Measurements from ENCODE around the gene UVSSA.
"Not testable (repeated sequence)": the region's sequence is repeated elsewhere in the genome, so short reads cannot be mapped to it uniquely, and the experiment has no call there.

The UVSSA gene

DNA sequence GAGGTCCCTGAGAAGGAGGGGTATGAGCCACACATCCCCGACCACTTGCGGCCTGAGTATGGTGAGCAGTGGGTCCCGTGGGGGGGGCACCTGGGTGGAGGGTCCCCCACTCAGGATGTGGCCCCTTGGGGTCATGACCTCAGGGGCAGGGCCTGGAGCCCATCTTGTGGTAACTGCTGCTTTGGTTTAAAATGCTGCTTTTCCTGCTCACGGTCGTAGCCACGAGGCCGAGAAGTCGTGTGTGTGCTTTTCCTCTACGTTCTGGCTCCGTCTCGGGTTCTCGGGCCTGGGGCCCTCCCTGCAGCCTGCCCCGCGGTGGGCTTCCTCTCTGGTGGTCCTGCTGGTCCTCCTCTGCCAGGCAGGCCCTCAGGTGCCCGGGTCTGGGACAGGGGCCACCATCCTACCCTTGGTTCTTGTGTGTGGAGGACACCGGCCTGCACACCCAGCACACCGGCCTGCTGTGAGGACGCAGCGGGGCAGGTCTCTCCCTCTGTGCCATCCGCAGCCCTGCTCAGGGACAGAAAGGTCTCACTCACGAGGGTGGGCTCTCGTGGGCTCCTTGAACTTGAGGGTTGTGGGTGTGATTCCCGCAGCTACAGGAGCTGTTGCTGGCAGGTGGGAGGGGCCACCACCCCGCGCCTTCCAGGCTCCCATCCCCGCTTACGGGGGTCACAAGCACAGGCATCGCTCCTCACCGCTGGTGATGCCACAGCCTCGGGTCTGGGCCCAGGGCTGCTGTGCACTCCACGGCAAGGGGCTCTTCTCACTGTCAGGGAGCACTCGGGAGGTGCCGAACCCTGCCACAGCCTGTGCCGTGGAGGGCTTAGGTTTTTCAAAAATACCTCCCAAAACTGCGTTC is 19.6 kb downstream of the UVSSA start:
- no peak for DNase-seq

DNA sequence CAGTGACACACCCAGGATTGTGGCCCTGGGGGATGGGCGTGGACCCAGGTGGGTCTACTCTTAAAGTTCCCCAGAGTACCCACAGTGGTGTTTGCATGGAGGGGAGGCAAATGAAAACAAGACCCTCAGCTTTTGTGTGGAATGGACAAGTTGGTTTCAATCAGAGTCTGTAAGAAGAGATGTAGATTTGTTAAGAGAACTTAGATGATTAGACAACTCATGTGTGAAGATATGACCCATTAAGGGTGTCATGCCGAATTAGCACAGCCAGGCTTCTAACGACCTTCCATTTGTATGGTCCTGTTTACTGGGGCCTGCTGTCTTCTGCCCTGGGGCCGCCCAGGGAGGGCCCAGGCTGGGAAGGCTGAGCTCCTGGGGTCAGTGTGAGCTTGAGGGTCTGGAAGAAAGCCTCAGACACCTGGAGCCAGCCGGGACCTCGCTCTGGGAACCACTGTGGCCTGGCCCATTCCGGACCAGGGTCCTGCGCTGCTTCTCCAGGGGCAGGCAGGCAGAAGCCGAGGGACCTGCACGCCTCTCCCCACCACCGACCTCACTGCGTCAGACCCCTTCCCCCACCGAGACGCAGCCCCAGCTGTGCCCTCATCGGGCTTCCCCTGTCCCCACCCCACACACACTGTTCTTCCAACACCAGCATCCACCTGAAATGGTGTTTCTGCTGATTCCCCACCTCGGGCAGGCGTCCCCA is 20.4 kb downstream of the UVSSA start:
- no peak for DNase-seq

DNA sequence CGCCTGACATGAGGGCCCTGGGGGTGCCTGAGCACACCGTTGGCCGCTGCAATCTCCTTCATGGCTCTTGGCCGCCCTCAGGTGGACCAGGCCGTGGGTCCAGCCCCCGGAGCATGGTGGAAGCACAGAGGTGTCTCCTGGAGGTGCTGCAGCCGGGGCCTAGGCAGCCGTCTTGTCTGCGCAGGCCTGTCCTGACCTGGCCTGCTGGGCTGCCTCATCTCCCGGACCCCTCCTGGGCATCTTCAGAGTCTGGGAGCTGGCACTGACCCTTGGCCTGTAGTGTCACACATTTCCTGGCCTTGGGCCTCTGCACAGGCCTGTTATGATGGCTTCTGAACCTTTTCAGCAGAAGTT is 20.9 kb downstream of the UVSSA start:
- DNase-seq: no peak

DNA sequence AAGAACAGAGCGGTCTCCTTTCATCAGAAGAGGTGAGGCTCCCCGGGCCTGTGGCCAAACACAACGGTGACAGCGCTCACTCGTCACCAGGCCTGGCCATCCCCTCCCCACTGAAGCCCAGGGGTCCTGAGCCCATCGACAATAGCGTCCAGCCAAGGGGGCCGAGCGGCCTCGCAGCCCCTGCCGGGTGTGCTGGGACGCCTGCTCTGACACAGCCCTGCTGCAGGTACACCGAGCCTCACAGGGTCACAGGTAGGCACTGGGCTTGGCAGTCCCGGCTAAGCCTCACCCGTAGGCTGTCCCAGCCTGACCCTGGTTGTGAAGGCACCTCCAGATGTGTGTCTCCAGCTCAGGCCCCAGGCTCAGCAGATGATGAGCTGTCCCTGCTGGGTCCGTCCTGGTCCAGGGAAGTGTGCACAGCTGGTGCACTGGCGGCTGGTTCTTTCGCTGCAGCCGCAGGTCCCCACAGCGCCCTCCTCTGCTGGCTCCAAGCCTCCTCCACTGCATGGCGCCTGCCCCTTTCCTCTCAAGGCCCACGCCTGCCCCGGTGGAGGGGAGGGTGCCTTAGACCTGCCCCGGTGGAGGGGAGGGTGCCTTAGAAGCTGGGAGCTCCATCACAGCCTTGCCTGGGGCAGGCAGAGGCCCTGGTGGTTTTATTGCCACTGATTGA is 21.5 kb downstream of the UVSSA start:
- no peak for DNase-seq

DNA sequence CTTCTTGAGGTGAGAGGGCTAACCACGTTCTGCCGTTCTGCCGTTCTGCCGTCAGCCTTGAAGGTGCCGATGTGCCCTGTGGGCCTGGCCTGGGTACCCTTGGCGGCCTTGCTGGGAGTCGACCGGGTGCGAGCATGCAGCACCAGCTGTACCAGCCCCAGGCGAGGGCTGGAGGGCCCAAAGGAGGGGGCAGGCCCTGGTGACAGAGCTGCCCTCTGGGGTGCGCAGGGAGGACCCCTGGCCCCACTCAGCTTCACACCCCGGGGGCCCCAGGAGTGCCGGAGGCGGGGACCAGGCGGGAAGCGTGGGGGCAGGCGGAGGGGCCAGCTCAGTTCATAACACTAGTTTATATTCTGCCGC is 22.1 kb downstream of the UVSSA start:
- DNase-seq: no peak

DNA sequence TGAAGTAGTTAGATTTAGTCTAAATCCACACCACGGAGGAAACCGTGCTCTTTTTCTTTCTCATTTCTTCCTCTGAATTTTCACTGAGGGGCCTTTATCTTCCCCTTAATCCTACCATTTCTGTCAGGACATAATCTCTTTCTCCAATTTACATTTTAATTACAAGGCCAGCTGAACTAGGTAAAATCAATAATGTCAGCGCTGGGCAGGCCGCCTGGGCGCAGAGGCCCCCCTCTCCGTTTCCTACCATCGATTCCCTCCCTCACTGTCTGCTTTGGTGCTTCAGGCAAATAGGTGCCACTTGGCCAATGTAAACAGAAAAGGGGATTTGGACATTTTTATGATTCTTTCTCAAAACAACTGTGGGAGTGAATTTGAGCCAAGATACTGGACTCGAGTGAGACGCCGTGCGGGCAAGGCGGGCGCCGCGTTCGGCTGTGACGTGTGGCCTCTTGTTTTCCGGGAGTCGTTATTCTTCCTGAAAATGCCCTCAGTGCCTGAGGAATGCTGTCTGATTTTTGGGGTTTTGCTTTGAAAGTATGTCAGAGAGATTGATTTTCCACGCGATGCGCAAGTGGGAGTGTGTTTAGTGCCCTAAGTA is 22.6 kb downstream of the UVSSA start:
- DNase-seq: no peak

DNA sequence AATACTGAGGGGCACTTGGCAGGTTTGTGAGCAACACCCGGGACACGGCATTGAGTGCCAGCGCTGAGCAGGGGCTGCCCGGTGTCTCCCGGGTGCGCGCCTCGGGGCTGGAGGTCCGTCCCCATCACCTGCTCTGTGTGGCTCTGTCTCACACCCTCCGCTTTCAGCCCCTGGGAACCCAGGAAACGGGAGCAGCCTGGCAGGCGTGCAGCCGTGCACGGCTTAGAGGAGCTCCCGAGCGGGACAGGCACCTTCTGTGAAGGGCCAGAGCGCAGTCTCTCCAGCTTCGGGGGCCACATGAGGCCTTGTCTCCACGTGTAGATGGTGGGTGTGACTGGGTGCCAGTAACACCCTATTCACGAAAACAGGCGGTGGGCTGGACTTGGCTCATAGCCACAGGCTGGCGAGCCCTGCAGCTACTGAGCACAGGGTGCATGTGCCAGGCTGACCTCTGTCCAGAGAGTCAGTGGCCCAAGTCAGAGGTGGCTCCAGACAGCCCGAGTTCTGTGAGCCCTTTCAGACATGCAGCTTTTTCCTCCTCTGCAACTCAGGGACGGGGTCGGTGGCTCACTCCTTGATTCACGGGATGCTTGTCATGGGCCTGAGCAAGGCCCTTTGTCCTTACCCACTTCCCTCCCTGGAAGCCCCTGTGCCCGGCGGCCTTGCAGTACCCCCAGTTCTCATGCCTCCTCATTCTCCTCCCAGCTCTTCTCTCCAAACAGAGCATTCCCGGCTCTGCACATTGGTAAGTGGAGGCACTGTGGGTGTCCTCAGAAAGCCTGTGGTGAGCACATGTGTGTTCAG is 23.5 kb downstream of the UVSSA start:
- DNase-seq: no peak

DNA sequence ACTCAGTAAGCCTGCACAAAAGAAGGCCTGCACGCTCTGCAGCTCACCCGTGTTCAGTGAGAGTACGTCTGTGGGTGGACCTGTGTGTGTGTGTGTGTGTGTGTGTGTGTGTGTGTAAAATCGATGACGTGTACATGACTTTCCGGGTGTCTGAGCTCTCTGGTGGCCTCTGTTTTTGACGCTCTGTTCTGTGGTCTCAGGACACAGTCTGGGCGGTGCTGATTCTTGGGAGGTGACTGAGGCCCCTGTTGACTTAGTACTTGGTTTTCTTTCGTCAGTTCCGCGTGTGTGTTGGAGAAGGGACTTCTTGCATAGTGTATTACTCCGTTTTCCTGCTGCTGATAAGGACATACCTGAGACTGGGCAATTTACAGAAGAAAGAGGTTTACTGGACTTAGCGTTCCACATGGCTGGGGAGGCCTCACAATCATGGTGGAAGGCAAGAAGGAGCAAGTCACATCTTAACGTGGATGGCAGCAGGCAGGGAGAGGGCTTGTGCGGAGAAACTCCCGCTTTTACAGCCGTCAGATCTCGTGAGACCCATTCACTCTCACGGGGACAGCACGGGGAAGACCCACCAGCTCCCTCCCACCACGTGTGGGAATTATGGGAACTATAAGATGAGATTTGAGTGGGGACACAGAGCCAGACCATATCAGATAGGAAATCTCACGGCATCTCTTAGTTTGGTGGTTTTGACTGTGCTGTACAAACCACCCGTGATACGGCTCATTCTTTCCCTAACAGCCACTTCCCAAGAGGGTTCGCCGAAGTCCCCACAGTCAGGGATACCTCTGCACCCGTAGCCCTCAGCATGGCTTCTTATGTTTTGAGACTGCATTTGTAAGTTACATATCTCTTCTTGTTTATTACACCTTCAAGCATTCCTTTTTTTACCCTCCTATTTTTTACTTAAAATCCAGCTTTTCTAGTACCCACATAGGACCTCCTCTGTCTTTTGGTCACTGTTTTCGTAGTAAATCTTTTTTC is 24.5 kb downstream of the UVSSA start:
- no peak for DNase-seq

DNA sequence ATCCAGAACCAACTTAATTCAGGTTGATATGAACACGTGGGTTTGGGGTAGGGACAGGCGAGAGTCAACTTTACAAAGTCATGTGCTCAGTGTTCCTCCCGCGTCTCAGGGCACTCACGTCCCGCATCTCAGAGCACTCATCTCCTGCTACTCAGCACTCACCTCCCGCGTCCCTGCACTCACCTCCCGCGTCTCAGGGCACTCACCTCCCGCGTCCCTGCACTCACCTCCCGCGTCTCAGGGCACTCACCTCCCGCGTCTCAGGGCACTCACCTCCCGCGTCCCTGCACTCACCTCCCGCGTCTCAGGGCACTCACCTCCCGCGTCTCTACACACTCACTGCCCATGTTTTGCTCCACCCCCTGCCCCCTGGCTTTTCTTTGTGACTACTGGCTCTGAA is 25.6 kb downstream of the UVSSA start:
- DNase-seq: not testable (repeated sequence)

DNA sequence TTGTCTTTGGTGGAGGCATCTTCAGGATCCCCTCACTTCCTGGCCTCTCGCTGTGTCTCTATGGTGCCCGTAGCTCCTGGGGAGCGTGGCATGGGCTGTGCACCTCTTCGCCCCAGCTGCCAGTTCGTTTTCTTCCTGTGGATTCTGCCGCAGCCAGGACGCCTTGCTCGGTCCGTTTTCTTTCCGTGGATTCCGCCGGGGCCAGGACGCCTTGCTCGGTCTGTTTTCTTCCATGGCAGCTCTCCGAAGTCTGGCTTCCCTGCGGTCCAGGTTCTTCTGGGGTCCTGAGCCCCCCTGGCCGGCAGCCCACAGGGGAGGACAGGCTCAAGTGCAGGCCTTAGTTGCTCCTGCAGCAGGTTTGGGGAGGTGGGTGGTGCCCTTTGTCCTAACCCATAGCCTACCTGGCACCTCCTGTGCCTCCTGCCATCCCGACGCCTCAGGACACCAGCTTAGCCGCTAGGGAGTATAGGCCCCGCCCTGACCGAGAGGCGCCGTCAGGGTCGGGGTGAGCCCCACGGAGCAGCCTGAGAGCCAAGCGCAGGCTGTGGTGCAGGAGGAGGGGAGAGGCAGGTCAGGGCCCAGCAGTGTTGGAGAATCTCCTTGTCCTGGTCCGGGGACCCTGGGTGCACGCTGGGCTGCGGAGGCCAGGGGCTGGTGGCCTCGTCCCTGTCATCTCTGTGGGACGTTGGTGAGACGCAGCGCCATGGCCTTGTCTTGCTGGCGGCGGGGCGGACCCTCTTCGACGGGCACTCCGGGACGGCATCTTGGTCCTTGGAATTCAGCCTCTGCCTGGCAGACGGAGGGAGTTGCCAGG is 27.1 kb downstream of the UVSSA start:
- no peak for DNase-seq

DNA sequence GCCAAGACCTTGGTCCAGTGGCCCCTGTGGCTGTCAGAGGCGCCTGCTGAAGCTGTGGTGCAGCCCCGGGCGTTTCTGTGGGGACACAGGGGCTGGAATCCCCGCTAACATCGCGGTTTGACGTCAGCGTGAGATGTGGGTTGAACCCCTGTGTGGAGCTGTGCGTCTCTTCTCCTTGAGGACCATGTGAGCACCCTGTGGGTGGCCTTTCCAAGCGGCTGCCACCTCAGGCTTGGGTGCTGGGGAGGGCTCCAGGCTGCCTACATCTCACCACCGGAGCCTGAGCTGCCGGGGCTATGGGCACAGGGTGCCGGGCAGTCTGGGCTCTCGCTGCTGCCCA is 27.7 kb downstream of the UVSSA start:
- DNase-seq: no peak

DNA sequence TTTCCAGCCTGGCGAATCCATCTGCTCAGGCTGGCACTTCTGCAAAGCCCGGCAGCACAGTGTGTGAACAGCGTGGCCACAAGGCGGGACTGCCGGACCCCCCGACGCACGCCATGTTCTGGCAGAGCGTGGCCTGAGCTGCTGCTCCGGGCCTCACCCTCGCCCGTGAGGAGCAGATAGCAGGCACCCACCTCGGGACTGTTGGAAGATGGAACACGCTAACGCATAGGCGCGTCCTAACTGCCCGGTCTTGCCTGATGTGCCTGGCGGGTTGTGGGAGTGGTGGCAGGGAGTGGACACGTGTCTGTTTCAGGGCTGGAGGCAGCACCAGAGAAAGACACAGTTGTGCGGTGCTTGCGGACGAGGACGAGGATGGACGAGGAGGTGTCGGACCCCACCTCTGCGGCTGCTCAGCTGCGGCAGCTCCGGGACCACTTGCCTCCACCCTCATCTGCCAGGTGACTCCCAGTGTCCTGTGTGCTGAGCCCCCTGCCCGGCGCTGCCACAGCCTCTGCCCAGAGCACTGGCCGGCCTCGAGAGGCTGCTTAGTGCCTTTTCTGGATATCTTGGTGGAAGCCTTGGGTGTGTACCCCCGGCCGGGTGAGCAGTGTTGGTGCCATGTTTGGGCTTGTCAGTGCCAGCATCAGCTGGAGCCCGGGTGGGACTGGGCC is 28.2 kb downstream of the UVSSA start:
- no peak for DNase-seq

DNA sequence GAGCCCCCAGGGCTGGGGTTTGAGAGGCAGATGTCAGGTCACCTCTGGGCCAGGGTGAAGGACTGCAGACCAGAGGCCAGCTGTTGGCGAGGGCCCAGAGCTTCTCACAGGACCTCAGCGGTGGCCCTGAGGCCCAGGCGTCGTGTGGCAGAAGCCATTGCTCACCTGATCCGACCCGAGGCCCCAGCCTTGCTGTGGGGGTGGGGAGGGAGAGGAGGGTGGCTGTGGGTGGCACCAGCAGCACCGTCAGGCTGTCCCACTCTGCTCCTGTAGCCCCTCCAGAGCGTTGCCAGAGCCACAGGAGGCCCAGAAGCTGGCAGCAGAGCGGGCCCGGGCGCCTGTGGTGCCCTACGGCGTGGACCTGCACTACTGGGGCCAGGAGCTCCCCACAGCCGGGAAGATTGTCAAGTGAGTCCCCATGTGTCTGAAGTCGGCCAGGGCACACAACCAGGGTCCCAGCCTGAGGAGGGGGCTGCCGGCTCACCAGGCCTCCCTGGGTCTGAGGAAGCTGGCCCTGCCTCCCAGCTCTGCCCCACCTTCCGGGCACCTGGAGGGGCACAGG is 28.8 kb downstream of the UVSSA start:
- no peak for DNase-seq

DNA sequence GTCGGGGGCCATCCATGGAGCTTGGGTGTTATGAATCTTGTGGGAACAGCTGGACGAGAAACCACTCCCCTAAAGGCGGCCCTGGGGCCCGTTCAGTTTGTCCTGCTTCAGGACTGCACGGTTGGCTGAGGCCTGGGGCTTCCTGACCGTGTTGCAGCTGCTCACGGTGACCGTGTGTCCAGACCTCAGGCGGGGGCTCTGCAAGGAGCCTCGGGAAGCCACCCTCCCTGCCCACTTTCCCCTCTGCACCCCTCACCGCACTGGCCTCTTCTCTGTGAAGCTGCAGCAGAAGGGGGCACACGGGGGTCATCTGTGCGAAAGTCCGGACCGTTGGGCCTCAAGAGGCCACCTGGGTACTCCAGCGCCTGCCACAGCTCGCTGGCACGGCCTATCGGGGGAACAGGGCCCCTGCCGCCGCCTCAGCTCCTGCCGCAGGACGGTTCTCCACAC is 29.4 kb downstream of the UVSSA start:
- no peak for DNase-seq

DNA sequence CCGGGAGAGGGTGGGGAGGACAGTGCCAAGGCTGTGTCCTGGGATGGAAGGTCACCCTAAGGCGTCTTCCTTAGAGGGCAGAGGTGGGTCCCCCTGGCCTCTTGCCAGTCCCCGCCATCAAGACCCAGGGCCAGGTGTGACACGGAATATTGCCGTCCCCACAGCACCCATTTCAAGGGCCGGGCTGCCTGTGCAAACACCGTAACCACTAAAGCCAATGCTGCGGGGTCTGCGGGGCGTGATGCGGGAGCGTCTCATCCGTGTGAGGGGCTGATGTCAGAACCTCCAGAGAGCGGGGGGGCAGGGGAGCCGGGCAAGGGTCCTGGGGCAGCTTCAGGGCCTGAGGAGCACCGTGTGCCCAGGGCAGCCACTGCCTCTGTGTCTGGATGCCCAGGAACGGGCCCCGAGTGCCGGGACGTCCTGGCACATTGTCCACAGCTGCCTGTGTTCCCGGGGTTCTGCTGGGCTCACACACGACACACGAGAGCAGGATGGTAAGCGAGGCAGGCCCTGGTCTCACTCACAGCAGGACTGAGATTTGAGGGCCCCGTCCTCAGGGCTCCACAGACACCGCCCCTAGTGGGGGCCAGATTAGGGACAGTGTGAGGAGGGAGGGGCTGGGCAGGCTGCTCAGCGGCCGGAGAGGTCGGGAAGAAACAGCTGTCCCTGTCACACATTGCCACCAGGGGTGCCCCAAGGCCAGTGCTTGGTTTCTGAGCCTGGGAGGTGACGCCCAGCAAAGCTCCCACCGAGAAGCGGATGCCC is 30.0 kb downstream of the UVSSA start:
- DNase-seq: no peak

DNA sequence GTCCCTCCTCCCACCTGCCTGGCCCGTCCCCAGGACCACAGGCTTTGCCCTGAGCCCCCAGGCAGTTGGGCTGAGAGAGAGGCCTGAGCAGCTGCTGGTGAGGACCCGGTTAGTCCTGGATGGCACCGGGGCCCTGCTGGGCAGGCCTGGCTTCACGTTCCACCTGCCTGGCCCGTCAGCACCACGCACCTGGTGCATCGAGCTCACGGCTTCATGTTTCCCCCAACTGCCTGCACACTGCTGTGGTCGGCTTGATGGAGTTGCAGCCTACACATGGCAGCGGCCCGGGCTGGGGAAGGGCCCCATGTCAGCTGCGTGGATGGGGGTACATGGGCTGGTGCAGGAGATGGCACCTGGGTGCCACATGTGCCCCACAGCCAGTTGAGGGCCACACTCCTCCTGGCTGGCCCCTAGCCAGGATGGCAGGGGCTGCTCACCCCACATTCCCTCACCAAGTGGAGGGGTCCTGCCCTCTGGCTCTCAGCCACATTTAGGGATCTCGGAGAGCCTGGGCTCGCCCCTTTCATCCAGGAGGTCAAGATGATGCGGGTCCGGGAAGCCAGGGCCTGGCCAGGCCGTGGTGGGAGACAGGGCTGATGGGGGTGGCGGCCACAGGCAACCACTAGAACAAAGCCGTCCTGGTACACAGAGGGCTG is 30.7 kb downstream of the UVSSA start:
- DNase-seq: no peak

DNA sequence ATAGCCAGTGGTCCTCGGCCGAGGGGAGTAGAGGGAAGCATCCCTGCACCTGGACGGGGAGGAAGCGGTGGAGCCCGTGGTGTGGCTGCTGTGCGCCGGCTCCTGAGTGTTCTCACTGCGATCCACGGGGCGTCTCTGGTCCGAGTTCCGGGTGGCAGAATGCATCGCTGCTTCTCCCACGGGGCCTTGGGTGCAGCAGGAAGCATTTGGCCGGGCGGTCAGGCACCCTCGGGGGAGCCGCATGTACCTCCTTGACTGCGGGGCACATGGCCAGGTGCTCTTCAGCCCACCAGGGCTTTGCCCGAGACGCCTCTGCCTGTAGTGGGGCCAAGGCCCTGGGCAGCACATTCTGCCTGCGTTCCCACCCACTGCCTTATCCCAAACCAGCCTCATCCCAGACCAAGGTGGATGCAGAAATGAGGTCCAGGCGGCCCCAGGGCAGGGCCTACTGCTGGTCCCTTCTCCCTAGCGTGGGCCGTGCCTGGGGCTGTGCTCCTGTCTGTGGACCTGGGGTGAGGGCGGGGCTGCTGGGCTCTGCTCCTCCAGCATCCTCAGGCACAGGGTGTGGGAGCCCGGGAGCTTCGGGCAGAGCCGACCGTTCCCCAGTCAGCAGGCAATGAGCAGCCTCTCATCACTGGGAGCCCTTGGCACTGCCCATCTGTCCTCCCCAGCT is 31.7 kb downstream of the UVSSA start:
- no peak for DNase-seq

DNA sequence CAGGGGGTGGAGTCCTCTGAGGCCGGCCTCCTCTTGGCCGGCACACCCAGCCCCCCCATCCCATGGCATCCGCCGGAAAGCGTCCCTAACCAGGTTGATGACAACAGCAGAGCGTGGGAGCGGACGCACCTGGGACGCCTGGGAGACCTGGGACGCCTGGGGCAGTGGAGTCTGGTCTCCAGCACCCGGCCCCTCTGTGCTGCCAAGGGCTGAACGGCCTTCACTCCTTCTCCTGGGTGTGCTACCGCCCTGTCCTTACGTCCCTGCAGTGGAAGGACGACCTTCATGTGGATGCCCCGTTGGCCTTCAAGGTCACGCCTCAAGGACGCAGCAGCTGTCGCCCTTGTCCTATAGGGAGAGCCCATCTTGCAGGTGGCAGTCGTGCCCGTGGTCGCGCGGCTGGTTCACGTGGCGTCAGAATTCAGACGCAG is 32.4 kb downstream of the UVSSA start:
- no peak for DNase-seq
